Astrocyte of the cerebellum (primary cell): ENCODE data around the gene HEATR3.

ENCODE experiments used
- DNase-seq: peaks from one replicate; pipeline ENCODE4 v3.0.0-alpha.2; 2011; ENCODE audit warnings: low read depth
- H3K4me3 ChIP-seq: 2 replicates; pipeline ENCODE4 v1.5.1; 2011; ENCODE audit warnings: mild to moderate bottlenecking, low read depth, low read length, moderate library complexity
- CTCF ChIP-seq: IDR thresholded peaks from 2 replicates; pipeline ENCODE4 v1.5.1; 2012; ENCODE audit warnings: low read length, low read depth, moderate library complexity, mild to moderate bottlenecking; ENCODE audit errors: missing control alignments
- in situ Hi-C: cut with HindIII; loops from 2 replicates; pipeline ENCODE4 v1.10.0; 2017; ENCODE audit warnings: low sequenced_read_pairs

Gene HEATR3

DNA sequence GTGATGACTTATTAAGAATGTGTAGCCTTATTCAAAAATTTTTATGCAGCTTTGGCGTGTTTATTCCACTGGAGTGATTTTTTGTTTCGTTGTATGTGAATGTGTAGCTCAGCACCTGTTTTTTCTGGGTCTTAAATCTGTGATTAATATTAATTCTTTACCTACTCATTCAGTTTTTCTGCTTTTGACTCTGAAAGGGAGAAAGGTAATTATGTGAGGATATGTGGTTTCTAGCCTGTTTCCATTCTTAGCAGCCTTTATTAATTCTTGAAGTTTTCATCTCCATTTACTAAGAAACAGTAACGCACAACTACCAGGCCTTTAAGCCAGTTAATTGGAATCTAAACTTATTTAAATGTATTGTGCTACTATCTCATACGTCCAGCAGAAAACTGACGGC lies 7.0 kb downstream of the HEATR3 start:
- no peak for TF ChIP-seq CTCF
- H3K4me3 ChIP-seq, result no peak overlapping the region
- in situ Hi-C loops, result no loop called here
- no peak for DNase-seq

DNA sequence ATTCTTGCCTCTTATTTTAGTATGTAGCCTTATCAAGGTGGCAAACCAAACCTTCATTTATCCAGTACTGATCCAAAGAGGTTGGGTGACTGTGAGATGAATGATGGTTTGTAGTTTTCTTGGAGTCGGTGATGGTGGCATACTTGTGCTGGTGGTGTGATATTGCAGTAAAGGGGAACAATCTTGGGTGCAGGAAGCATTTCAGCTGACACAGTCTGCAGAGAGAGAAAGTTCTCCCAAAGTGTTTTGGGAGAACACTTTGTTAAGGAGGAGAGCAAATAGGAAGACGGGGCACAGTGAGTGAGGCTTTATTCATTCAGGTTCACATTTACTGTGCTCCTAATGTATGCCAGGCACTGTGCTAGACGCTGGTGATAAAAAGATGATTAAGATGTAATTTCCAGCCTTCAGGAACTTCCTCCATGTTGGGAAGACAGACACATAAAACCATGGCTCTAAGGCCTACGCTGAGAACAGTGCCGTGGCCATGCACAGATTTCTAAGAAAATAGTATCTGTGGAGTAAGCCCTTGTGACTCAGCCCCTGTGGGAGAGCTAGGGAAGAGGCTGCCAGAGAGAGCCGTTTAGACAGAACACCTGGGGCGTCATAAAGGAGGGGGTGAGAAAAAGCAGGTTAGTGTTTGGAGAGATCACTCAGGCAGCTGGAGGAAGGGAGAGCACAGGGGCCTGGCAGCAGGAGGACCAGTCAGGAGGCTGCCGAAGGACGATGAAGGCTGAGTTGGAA lies 13.8 kb downstream of the HEATR3 start:
- in situ Hi-C loops, result no loop called here
- no peak for TF ChIP-seq CTCF
- DNase-seq, result no peak
- no peak overlapping the region for H3K4me3 ChIP-seq

GRCh38 chr16:50081428-50082018 lies 15.8 kb downstream of the HEATR3 start:
- H3K4me3 ChIP-seq, result no peak overlapping the region
- in situ Hi-C loops, result no loop called here
- DNase-seq, result no peak
- TF ChIP-seq CTCF, result no peak

DNA sequence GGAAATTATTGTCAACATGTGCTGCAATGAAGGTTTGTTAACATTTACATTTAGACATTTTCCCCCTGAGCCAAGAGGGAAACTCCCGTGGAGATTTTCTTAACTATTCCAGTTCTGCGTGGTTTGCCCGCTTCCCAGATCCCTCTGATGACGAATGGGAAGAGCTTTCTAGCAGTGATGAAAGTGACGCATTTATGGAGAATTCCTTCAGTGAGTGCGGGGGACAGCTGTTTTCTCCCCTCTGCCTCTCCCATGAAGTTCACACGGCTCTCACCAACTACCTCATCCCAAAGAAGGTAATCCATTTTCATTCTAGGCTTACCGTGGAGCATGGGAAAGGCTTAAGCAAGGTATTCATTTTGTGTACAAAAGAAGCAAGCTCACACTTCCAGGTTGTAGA lies 18.2 kb downstream of the HEATR3 start:
- in situ Hi-C loops, result no loop called here
- TF ChIP-seq CTCF, result no peak
- no peak for DNase-seq

GRCh38 chr16:50086176-50086575 lies 20.4 kb downstream of the HEATR3 start:
- no peak for TF ChIP-seq CTCF
- no peak for DNase-seq
- in situ Hi-C loops, result no loop called here
- H3K4me3 ChIP-seq, result no peak overlapping the region

More for the DNA sequence above, 18.2 kb downstream of the HEATR3 start:
- H3K4me3 ChIP-seq, result no peak overlapping the region

- no peak for DNase-seq
- no peak for TF ChIP-seq CTCF
- no peak overlapping the region for H3K4me3 ChIP-seq
- in situ Hi-C loops, result no loop called here
These were observed 22.5 kb downstream of the HEATR3 start for GRCh38 chr16:50088302-50088701.
